ENCODE data around the gene PTPN23.
"Not testable (repeated sequence)": the region's sequence is repeated elsewhere in the genome, so short reads cannot be mapped to it uniquely, and the experiment has no call there.

The PTPN23 gene

DNA sequence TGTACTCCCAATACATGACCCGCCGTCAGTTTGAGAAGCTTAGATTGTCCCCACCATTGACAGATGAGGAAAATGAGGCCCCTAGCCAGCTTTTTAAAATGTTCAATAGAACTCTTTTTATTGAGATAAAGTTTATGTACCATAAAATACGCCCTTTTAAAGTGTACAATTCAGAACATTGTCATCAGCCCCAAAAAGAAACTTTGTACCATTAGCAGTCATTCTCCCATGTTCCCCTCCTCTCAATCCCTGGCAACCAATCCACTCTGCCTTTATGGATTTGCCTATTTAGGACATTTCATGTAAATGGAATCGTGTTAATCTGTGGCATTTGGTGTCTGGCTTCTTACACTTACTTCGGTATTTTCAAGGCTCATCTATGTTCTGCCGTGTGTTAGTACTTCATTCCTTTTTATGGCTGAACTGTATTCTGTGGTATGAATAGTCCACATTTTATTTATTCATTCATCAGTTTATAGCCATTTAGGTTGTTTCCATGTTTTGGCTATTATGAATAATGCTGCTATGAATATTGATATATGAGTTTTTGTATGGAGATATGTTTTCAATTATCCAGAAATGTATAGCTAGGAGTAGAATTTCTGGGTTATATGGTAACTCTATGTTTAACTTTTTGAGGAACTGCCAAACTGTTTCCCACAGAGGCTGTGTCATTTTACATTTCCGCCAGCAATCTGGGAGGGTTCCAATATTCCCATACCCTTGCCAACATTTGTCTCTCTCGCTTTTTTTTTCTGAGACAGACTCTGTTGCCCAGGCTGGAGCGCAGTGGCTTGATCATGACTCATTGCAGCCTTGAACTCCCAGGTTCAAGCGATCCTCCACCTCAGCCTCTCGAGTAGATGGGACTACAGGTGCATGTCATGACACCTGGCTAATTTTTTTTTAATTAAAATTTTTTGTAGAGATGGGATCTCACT lies 15.3 kb upstream of the PTPN23 start:
- no peaks in the 10 kb centered on the region for H3K36me3 Mint-ChIP-seq (ENCODE audit: low read depth)
- H3K27ac Mint-ChIP-seq = no peak overlapping the region
- TF ChIP-seq, protein P1, sequence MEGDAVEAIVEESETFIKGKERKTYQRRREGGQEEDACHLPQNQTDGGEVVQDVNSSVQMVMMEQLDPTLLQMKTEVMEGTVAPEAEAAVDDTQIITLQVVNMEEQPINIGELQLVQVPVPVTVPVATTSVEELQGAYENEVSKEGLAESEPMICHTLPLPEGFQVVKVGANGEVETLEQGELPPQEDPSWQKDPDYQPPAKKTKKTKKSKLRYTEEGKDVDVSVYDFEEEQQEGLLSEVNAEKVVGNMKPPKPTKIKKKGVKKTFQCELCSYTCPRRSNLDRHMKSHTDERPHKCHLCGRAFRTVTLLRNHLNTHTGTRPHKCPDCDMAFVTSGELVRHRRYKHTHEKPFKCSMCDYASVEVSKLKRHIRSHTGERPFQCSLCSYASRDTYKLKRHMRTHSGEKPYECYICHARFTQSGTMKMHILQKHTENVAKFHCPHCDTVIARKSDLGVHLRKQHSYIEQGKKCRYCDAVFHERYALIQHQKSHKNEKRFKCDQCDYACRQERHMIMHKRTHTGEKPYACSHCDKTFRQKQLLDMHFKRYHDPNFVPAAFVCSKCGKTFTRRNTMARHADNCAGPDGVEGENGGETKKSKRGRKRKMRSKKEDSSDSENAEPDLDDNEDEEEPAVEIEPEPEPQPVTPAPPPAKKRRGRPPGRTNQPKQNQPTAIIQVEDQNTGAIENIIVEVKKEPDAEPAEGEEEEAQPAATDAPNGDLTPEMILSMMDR (IDR thresholded peaks at IDR 0.05; ENCODE audit: unreplicated experiment in 3 of 3) = no peak
- H3K27me3 Mint-ChIP-seq (ENCODE audit: low read depth) = peaks cover 9% of the 10 kb centered on the region
- no peak overlapping the region for H3K4me3 Mint-ChIP-seq
- H3K9me3 Mint-ChIP-seq = peaks cover 5% of the 10 kb centered on the region
- peaks cover 5% of the 10 kb centered on the region for H3K4me1 Mint-ChIP-seq

DNA sequence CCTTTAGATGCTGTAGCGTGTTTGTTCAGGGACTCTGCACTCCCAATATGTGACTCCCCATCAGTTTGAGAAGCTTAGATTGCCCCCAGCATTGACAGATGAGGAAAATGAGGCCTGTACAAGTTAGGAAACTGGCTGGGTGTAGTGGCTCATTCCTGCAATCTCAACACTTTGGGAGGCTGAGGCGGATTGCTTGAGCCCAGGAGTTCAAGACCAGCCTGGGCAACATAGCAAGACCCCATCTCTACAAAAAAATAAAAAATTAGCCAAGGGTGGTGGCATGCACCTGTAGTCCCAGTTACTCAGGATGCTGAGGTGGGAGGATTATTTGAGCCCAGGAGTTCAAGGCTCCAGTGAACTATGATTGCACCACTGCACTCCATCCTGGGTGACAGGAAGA lies 14.0 kb upstream of the PTPN23 start:
- no peak overlapping the region for H3K4me3 Mint-ChIP-seq
- H3K9me3 Mint-ChIP-seq = peaks cover 5% of the 10 kb centered on the region
- no peaks in the 10 kb centered on the region for H3K36me3 Mint-ChIP-seq (ENCODE audit: low read depth)
- H3K4me1 Mint-ChIP-seq = peaks cover 5% of the 10 kb centered on the region
- peaks cover 9% of the 10 kb centered on the region for H3K27me3 Mint-ChIP-seq (ENCODE audit: low read depth)
- H3K27ac Mint-ChIP-seq = no peak overlapping the region
- TF ChIP-seq, protein P1 (IDR thresholded peaks at IDR 0.05; ENCODE audit: unreplicated experiment in 3 of 3) = no peak

DNA sequence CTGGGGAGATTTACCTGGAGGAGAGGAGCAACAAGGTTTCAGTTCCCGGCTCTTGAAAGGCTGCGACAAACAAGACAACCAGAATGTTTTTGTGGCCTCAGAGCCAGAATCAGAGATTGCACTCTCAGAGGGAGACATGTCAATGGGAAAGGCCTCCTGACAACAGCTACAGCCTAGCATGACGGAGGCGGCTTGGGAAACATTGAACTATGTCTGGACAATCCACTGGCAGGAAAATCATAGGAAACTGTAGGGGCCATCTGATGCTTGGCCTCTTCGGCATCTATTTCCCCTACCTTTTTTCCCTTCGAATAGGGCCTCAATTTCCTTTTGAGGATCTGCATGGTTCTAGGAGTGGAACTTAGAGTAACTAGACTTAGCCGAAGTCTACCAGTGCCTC lies 13.2 kb upstream of the PTPN23 start:
- Mint-ChIP-seq H3K4me1 (peaks cover 5% of the 10 kb centered on the region), H3K27me3 (ENCODE audit: low read depth) (peaks cover 9% of the 10 kb centered on the region), H3K27ac (no peak overlapping the region), H3K36me3 (ENCODE audit: low read depth) (no peaks in the 10 kb centered on the region), H3K9me3 (peaks cover 3% of the 10 kb centered on the region), H3K4me3 (no peak overlapping the region)
- TF ChIP-seq, protein P1 (IDR thresholded peaks at IDR 0.05; ENCODE audit: unreplicated experiment in 3 of 3) = no peak

DNA sequence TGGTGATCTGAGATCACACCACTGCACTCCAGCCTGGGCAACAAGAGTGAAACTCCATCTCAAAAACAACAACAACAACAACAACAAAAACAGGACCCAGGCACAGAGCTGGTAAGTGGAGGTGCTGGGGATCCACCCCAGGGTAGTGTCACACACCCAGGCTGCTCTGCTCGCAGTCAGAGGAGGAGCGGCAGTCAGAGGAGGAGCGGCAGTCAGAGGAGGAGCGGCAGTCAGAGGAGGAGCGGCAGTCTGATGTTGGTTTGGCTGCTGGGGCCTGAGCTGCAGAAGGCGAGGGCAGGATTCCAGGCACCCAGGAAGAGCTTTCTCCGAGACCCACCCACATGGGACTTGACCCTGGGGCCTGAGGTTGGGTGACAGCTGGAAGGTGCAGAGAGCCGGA lies 10.8 kb upstream of the PTPN23 start:
- not testable (repeated sequence) for H3K36me3 Mint-ChIP-seq (ENCODE audit: low read depth); H3K4me1 Mint-ChIP-seq; H3K27ac Mint-ChIP-seq; H3K9me3 Mint-ChIP-seq; H3K4me3 Mint-ChIP-seq; H3K27me3 Mint-ChIP-seq (ENCODE audit: low read depth)

DNA sequence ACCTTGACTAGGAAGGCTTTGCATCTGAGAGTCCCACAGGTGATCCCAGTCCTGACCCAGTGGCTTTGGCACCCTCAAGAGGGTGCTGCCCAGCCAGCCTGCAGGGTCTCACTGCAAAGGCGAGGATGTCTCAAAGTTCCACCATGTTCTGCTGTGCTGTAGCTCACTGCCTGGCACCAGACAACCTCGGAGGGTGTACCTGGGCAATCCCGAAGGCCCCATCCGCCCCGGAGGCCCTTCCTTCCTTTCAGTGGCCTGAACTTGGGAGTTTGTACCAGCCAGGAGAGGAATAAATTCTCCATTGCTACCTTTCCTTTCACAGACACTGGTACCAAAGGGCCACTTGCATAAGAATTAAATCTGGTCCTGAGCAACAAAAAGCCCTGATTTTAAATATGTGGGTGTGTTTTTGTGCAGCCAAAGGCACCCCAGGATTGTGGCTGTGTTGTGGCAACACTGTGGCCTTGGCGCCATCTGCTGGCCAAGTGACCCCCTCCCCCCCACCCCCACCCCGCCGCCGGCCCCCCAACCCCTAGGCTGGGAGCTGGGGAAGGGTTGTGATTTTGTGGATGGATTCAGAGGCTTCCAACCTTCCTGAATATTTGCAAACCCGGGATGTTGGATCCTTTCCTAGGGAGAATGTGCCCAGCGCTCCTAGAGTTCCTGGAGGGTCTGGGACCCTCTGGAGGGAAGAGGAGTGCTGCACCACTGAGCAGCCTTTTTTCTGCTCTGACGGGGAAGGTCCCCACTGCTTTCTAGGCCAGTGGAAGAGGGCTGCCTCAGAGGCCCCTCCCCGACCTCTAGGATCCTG lies 9.7 kb upstream of the PTPN23 start:
- Mint-ChIP-seq H3K36me3 (ENCODE audit: low read depth) (no peaks in the 10 kb centered on the region), H3K27ac (no peak overlapping the region), H3K4me3 (no peak overlapping the region), H3K9me3 (no peaks in the 10 kb centered on the region), H3K27me3 (ENCODE audit: low read depth) (peaks cover 9% of the 10 kb centered on the region), H3K4me1 (no peaks in the 10 kb centered on the region)
- TF ChIP-seq, protein P1 (IDR thresholded peaks at IDR 0.05; ENCODE audit: unreplicated experiment in 3 of 3) = peak; percentile 19 to 38 (median 26)

DNA sequence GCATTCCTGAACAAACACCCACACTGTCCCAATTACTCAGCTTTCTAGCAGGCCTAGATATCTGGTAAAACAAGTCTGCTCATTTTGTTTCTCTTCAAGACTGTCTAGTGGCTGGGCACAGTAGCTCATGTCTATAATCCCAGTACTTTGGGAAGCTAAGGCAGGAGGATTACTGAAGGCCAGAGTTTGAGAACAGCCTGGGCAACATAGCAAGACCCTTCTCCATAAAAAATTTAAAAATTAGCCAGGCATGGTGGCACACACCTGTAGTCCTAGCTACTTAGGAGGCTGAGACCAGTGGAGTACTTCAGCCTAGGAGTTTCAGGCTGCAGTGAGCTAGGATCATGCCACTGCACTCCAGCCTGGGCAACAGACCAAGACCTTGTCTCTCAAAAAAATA lies 6.2 kb upstream of the PTPN23 start:
- Mint-ChIP-seq H3K27ac (no peak overlapping the region), H3K4me1 (peaks cover 2% of the 10 kb centered on the region), H3K36me3 (ENCODE audit: low read depth) (no peaks in the 10 kb centered on the region), H3K27me3 (ENCODE audit: low read depth) (peaks cover 5% of the 10 kb centered on the region), H3K4me3 (no peak overlapping the region), H3K9me3 (no peaks in the 10 kb centered on the region)
- TF ChIP-seq, protein P1 (IDR thresholded peaks at IDR 0.05; ENCODE audit: unreplicated experiment in 3 of 3) = no peak
